Spinal cord (tissue), 10 donors: Measurements from ENCODE around the gene KCNJ4. TPM values are rescaled to one million over a fixed set of nuclear protein-coding genes. Genes with fewer than 3 reads are reported as not detected.

ENCODE experiments used
- DNase-seq, 6 donors: peaks; one replicate each; pipeline versions ENCODE4 v3.0.0 to v3.0.0-alpha.2; 2013 to 2015; ENCODE audit warnings: low spot score in 6 of 6, low read depth in 4 of 6
- H3K27ac ChIP-seq: one replicate; pipeline ENCODE4 v1.5.1; 2013; ENCODE audit warnings: low read depth, low read length, control low read depth
- H3K27me3 ChIP-seq: one replicate; pipeline ENCODE4 v1.6.1; 2013; ENCODE audit warnings: low read length; ENCODE audit not compliant: control insufficient read depth, insufficient read depth
- H3K36me3 ChIP-seq: one replicate; pipeline ENCODE4 v1.6.1; 2013; ENCODE audit warnings: low read length; ENCODE audit not compliant: control insufficient read depth, insufficient read depth
- H3K4me1 ChIP-seq: one replicate; pipeline ENCODE4 v1.6.1; 2013; ENCODE audit warnings: low read length; ENCODE audit not compliant: control insufficient read depth, insufficient read depth
- H3K4me3 ChIP-seq: one replicate; pipeline ENCODE4 v1.5.1; 2013; ENCODE audit warnings: low read depth, low read length, control low read depth
- H3K9me3 ChIP-seq: one replicate; pipeline ENCODE4 v1.6.1; 2013; ENCODE audit warnings: low read length; ENCODE audit not compliant: control insufficient read depth, insufficient read depth
- WGBS: methylation state at CpG from one replicate; pipeline ENCODE4 v1.1.5; 2013; ENCODE audit warnings: missing lambda C conversion rate; ENCODE audit not compliant: insufficient coverage; 5-methylcytosine and 5-hydroxymethylcytosine counted together
- polyA plus RNA-seq, 2 donors: library from polyadenylated mRNA; unstranded; fragments of 120-200 nt; gene quantifications; one replicate each; pipeline ENCODE4 v1.2.1, GENCODE V29; 2013; ENCODE audit not compliant: insufficient read length in 2 of 2
- total RNA-seq, 2 donors: library from RNA; depleted of rRNA in 1 of 2; stranded (reverse); fragments of 120-200 nt in 1 of 2; fragments of >200 nt in 1 of 2; gene quantifications; one replicate each; pipeline versions ENCODE4 v1.2.3 to v1.2.4, GENCODE V29; 2013 to 2014
- donor health status: healthy.

The KCNJ4 gene
- total and polyA plus RNA-seq, 4 donors, result 0.79 to 1.2 (median 1.2) TPM

DNA sequence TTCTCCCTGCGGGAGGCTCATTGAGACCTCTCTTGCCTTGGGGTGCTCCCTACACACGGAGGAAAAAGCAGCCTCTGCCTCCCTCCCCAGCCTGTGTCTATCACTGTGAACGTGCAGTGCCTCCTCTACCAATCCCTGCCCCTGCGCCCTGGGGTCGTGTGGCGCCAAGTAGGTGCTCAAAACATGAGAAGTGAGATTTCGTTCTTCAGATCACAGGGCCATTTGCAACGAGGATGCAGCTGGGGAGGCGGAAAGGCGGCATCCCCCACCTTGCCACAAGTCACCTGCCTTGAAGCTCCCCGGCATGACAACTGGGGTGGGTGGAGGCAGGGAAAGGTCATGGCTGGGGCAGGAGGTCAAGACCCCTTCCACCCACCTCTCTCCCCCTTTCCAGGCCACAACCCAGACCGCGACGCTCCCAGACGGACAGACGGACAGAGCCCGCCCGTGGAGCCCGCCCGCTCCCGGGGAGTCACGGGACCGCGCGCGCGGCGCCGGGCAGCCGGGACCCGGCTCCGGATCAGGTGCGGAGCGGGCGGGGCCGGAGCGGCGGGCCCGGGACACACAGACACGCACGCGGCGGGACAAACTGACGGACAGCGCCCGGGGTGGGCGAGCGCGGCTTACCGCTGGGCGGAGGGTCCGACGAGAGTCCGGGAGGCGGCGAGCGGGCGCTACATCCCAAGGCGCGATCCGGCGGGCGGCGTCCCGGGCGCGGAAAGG, 485 bp downstream of the KCNJ4 start:
- Histone ChIP-seq H3K27me3 (peaks cover 42% of the 10 kb centered on the region), H3K36me3 (peaks cover under 1% of the 10 kb centered on the region), H3K9me3 (no peaks in the 10 kb centered on the region), H3K4me1 (peaks cover 32% of the 10 kb centered on the region), H3K27ac (no peak overlapping the region), H3K4me3 (no peak overlapping the region)
- WGBS, result 1% methylated on average over 59 of the region's 67 CpGs
- DNase-seq, result no peak

GRCh38 chr22:38453996-38454352, 1.0 kb downstream of the KCNJ4 start:
- Histone ChIP-seq H3K4me3 (no peak overlapping the region), H3K27ac (no peak overlapping the region), H3K4me1 (peaks cover 32% of the 10 kb centered on the region), H3K9me3 (no peaks in the 10 kb centered on the region), H3K27me3 (peaks cover 42% of the 10 kb centered on the region), H3K36me3 (peaks cover 2% of the 10 kb centered on the region)
- DNase-seq, result no peak
- WGBS, result no CpG with 5 or more reads among the region's 3 CpGs

DNA sequence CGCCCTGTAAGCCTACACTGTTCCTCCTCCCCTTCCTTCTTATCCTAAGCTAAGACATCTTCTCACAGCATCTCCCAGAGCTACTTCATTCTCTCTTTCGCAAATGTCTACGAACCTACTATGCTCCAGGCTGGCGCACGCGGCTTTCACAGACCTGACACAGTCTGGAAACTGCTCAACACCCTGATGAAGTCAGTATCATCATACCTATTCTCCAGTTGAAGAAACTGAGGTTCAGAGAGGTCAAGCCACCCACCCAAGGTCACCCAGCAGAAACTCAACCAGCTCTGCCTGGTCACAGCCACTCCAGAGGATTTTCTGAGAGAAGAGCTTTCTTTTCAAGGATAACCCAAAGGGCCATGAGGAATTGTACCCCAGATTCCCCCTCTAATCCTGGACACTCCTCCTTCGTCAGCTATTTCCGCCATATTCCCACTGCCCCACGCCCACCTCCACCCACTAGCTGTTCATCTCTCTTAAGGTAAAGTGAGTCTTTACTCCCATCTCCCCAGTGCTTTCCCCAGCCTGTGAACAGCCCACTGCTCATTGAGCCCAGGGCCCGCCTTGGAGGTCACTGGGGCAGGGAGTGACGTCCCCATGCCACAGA, 1.8 kb downstream of the KCNJ4 start:
- no peak for DNase-seq
- H3K27me3 ChIP-seq, result peaks cover 42% of the 10 kb centered on the region
- no peak overlapping the region for H3K4me3 ChIP-seq
- H3K9me3 ChIP-seq, result no peaks in the 10 kb centered on the region
- no peak overlapping the region for H3K27ac ChIP-seq
- H3K36me3 ChIP-seq, result peaks cover 2% of the 10 kb centered on the region
- WGBS, result 89% methylated on average over 11 of the region's 11 CpGs
- H3K4me1 ChIP-seq, result peaks cover 32% of the 10 kb centered on the region

DNA sequence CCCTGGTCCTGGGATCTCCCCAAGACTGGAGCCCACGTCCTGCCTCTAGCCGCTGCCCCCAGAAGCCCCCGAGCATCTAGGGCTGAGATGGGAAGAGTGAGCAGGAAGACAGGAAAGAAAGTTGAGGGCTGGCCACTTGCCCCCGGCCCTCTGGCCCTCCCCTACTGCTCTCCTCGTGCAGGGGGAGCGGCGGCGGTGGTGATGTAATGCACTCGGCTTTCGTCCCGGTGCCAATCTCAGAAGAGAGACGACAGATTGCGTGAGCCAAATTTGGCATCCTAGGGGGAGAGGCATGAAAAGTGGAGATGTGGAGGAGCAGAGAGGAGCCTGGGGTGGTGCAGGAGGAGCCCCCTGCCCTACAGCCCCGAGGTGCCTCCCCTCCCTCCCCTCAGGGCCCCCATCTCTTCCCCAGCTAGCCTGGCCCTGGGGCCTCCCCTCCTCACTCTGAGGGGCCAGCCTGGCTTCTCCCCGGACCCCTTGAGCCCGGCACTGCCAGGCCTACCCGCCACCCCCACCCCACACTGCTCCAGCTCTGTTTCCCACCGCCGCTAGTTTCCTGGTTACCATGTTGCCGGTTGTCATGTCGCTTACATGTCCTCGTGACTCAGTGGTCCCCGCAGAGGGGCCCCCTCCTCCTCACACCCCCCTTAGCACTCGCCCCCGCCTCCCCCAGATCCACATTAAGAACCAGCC, 2.5 kb downstream of the KCNJ4 start:
- Histone ChIP-seq H3K9me3 (no peaks in the 10 kb centered on the region), H3K4me3 (no peak overlapping the region), H3K36me3 (peaks cover 2% of the 10 kb centered on the region), H3K4me1 (peaks cover 29% of the 10 kb centered on the region), H3K27me3 (peaks cover 42% of the 10 kb centered on the region), H3K27ac (no peak overlapping the region)
- WGBS, result 34% methylated on average over 13 of the region's 25 CpGs
- DNase-seq, result peak in 2 of 6 donors; percentile 49 to 96

GRCh38 chr22:38451864-38452263, 3.1 kb downstream of the KCNJ4 start:
- H3K4me3 ChIP-seq, result no peak overlapping the region
- 57% methylated on average over 4 of the region's 4 CpGs for WGBS
- peaks cover 2% of the 10 kb centered on the region for H3K36me3 ChIP-seq
- peaks cover 28% of the 10 kb centered on the region for H3K4me1 ChIP-seq
- no peaks in the 10 kb centered on the region for H3K9me3 ChIP-seq
- DNase-seq, result no peak
- H3K27me3 ChIP-seq, result peaks cover 42% of the 10 kb centered on the region
- no peak overlapping the region for H3K27ac ChIP-seq

- Histone ChIP-seq H3K9me3 (no peaks in the 10 kb centered on the region), H3K4me1 (peaks cover 24% of the 10 kb centered on the region), H3K27me3 (peaks cover 42% of the 10 kb centered on the region), H3K4me3 (no peak overlapping the region), H3K36me3 (peaks cover 2% of the 10 kb centered on the region), H3K27ac (no peak overlapping the region)
- DNase-seq, result no peak
- 79% methylated on average over 2 of the region's 2 CpGs for WGBS
These were observed 3.6 kb downstream of the KCNJ4 start for GRCh38 chr22:38451404-38451803.

GRCh38 chr22:38450234-38450797, 4.7 kb downstream of the KCNJ4 start:
- peaks cover 42% of the 10 kb centered on the region for H3K27me3 ChIP-seq
- H3K4me1 ChIP-seq, result peaks cover 22% of the 10 kb centered on the region
- H3K27ac ChIP-seq, result no peak overlapping the region
- H3K36me3 ChIP-seq, result peaks cover 2% of the 10 kb centered on the region
- DNase-seq, result no peak
- 59% methylated on average over 8 of the region's 11 CpGs for whole genome bisulfite sequencing
- H3K9me3 ChIP-seq, result no peaks in the 10 kb centered on the region
- H3K4me3 ChIP-seq, result no peak overlapping the region

DNA sequence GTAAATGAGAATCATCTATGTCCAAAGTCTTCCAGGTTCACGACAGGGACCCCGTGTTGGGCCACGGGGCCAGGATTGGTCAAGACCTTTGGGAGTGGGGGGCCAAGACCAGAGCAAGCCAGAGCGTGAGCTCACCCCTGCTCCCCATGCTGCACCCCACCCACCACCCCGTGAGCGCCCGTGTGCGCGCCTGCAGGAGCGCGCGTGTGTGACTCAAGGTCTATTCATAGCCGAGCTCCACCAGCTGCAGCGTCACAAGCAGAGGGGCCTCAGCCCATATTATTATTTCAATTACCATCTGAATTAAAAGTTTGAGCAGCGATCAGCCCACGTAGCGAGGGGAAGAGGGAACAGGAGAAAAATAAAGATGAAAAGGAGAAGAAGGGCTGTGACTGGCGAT, 5.2 kb downstream of the KCNJ4 start:
- 82% methylated on average over 11 of the region's 18 CpGs for WGBS
- no peak overlapping the region for H3K27ac ChIP-seq
- no peak for DNase-seq
- H3K36me3 ChIP-seq, result peaks cover 2% of the 10 kb centered on the region
- H3K27me3 ChIP-seq, result peaks cover 41% of the 10 kb centered on the region
- peaks cover 22% of the 10 kb centered on the region for H3K4me1 ChIP-seq
- no peak overlapping the region for H3K4me3 ChIP-seq
- H3K9me3 ChIP-seq, result no peaks in the 10 kb centered on the region

DNA sequence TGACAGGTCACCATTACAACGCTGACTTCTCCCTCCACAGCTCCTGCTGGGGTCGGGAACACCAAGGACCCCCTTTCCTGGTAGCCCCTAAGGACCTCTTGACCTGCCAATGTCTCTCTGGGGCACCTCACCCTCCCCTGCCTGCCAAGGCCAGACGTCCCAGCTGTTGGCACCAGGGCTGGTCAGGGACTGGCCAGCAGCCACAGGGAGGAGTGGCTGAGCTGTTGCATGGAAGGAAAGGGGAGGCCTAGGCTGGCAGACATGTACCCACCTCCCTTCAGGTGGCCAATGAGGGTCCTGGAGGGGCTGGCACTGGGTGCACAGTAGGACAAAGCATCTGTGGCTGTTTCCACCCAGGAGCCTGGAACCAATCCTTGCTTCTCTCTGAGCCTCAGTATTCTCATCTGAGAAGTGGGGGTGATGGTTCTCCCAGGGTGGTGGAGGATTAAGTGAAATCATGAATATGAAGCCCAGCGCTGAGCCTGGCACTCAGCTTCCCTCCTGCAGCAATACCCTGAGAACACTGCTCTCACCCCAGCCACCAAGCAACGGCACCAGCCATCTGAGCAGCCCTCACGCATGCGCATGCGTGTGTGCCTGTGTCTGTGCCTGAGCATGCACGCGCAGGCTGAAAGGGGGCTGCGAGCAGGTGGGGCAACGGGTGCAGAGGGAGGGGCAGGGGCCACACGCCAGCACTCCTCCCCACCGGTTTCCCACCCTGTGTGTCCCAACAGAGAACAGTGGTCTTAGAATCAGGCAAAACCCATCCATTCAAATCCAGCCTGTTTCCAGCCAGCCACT, 5.9 kb downstream of the KCNJ4 start:
- Histone ChIP-seq H3K27me3 (peaks cover 35% of the 10 kb centered on the region), H3K27ac (no peak overlapping the region), H3K4me1 (peaks cover 18% of the 10 kb centered on the region), H3K4me3 (no peak overlapping the region), H3K9me3 (no peaks in the 10 kb centered on the region), H3K36me3 (peaks cover 2% of the 10 kb centered on the region)
- 76% methylated on average over 13 of the region's 14 CpGs for WGBS
- no peak for DNase-seq
